GM19025 (cell line): ENCODE results near the gene TTL.

Experiments
- ATAC-seq: cut with Tn5 transposase; IDR thresholded peaks from one replicate; pipeline ENCODE4 v1.9.1; 2021; ENCODE audit warnings: mild to moderate bottlenecking, low read depth, moderate library complexity; ENCODE audit not compliant: unreplicated experiment

TTL gene

GRCh38 chr2:112572005-112572404, 90.0 kb downstream of the TTL start:
- ATAC-seq, result no peak

DNA sequence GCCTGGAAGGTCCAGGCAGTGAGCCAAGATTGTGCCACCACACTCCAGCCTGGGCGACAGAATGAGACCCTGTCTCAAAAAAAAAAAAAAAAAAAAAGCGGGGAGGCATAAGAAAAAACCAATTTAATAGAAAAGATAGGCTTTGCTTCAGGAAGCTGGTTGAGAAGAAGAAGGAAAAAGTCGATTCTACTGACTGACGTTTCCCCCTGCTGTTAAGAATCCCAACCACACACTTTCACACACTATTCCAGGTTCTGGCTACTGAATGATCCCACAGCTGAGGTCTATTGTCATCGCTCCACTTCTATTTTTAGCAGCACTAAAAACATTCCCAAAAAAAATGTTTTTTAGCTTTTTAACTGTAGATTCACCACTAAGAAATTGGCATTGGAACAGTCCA, 95.8 kb downstream of the TTL start:
- ATAC-seq, result no peak

DNA sequence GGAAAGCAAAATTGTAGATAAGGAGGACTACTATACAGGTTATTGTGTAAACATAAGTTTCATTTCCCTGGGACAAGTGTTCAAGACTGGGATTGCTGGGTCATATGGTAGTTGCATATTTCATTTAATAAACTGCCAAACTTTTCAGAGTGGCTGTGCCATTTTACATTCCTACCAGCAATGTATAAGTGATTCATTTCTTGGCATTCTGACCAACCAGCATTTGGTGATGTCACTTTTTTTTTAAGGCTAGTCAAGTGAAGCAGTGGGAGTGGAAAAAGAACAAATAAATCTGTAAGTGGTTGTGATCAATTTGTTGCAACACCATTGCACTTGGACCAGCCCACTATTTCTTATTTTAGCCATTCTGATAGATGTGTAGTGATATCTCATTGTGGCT, 97.3 kb downstream of the TTL start:
- no peak for ATAC-seq

DNA sequence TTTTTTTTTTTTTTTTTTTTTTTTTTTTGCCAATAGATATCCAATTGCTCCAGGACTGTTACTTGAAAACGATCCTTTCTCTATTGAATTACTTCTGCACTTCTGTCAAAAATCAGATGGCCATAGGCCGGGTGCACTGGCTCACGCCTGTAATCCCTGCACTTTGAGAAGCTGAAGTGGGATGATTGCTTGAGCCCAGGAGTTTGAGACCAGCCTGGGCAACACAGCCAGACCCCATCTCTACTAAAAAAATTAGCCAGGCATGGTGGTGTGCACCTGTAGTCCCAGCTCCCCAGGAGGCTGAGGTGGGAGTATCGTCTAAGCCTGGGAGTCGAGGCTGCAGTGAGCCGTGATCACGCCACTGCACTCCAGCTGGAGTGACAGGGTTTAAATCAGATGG, 98.1 kb downstream of the TTL start:
- ATAC-seq, result no peak

DNA sequence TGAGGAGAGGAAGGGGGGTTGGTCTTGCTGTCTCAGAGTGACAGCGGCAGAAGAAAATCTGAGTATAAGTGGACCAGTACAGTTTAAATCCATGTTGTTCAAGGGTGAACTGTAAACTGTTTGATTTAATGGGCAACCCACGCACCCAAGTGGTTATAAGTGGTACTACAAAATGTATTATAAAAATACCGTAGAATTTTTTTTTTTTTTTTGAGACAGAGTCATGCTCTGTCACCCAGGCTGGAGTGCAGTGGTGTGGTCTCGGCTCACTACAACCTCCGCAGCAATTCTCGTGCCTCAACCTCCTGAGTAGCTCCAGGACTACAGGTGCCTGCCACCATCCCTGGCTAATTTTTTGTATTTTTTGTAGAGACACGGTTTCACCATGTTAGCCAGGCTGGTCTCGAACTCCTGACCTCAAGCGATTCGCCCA, 100.4 kb downstream of the TTL start:
- ATAC-seq, result no peak

DNA sequence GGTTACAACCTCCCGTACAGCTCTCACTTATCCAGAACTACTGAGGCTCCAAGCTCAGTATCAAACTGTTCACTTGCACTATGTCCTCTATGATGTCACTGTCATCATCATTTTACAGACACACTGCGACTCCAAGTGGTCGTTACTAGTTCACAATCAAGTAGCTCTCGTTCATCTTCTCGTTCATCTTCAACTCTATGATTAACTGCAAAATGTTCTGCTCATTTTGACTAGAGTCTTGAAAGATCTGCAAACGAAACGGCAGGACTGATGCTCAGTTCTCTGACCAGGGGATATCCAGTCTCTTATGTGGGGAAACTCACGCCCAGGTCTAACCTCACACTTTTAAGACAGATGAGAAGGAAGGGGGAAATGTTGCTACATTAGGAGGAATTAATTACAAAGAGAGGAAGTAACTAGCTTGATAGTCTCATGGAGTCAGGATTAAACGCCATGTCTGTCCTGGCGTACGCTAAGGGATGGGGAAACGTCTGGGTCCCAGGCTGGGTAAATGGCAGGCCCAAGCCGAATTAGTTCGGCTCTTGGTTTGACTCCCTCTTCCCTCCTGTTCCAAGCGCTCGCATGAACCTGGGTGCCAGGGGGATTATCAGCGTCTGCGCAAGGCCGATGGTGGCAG, 101.7 kb downstream of the TTL start:
- ATAC-seq, result no peak

DNA sequence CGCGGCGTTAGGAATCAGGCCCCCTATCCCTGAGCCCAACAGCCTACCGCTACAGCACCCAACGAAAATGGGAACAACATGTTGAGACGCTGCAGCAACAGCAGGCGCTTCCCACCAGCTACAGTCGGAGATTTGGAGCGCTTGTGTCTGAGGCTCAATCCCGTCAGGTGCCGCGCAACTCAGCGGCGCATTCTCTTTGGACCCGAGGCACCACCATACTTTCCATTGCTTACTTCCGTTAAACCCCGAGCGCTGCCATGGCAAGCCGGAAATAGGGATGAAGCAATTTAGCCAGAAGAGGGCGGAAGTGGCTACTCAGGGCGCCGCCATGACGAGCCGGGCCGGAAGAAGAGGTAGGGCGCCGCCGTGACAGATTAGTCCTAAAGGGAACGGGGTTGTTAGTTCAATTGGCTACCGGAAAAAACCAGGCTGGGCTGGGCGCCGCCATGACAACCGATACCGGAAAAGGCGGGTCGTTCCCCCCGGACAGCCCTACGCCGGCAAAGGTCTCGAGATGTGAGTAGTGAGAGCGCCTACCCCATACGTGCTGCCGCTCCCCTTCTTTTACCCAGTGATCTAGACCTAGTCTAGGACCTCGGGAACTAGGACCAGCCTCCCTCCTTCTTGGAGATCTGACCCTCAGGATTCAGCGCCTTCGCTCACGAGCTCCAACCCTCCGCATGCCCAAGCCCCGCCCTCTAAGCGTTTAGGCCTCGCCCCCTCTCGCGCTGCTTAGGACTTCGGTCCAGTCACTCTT, 102.4 kb downstream of the TTL start, which contains the start of gene CHCHD5:
CHCHD5 (plus strand) TSS at position 476 of the 757 bp plus-strand sequence; CDS start at position 515, 39 bp downstream.
- peak; percentile 87 for ATAC-seq

- ATAC-seq, result no peak
Measured at GRCh38 chr2:112584891-112585250, 102.9 kb downstream of the TTL start.

- ATAC-seq, result no peak
Measured at GRCh38 chr2:112585400-112585799, 103.4 kb downstream of the TTL start.

- no peak for ATAC-seq
Measured at GRCh38 chr2:112585873-112586464, 104.0 kb downstream of the TTL start.

GRCh38 chr2:112588611-112589045, 106.7 kb downstream of the TTL start:
- no peak for ATAC-seq
